ENCODE data around the gene ABHD15.

ABHD15 gene

GRCh38 chr17:29557085-29557738 lies 9.6 kb downstream of the ABHD15 start:
- no peak overlapping the region for H3K4me3 ChIP-seq (ENCODE audit: low read depth, low read length)
- no peak for TF ChIP-seq CTCF (IDR thresholded peaks at IDR 0.05; ENCODE audit: low read depth, low read length, missing control alignments)
- no peak for DNase-seq (ENCODE audit: low read depth)

DNA sequence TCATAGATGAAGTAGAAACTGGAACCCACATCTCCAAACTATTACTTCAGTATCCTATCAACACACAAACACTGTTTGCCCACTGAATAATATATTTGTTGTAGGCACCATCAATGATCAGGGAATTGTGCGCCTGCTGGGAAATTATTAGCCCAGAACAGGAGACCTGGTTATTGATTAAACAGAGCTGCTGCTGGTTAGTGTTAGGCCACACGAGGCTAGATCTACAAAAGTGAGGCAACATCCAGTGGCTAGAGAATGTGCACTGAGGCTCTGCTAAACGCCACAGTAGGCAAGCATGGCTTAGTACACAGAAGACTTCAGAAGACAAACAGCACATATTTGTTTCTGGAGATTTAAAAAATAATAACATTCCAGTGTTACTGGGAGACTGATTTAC lies 11.0 kb downstream of the ABHD15 start:
- no peak for TF ChIP-seq CTCF (IDR thresholded peaks at IDR 0.05; ENCODE audit: low read depth, low read length, missing control alignments)
- DNase-seq (ENCODE audit: low read depth), result no peak
- no peak overlapping the region for H3K4me3 ChIP-seq (ENCODE audit: low read depth, low read length)

DNA sequence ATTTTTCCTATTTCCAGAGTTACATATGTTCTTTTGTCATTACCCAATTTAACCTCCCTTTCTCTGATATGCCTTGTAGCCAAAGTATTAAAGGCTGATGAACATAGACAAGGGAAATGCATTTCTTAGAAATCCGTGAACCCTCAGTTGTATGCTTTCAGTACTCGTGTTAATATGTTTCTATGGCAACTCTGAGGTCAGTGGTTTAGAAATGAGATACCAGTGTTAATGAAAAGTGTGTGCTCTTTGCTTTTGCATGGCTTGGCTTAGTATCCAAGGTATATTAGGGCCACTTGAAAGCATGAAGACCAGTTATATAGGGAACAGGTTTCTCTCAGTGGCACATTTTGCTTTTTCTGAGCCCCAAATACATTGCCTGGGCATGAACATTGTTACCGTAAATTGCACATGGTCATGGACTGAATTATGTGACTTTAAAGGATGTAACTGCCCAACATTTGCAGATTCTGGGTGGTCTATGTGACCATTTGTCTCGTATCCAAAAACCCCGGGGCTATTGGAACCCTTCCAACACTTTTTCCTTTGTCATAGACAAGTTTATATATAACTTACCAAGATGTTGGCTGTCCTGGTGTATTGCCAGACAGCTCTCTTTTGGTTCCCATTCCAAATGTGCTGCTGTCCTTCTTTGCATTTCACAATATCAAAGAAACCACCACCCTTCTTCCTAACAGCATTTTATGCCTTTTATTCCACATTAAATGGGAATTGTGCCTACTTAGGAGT lies 17.5 kb downstream of the ABHD15 start:
- no peak for DNase-seq (ENCODE audit: low read depth)
- no peak for TF ChIP-seq CTCF (IDR thresholded peaks at IDR 0.05; ENCODE audit: low read depth, low read length, missing control alignments)
- H3K4me3 ChIP-seq (ENCODE audit: low read depth, low read length), result no peak overlapping the region

DNA sequence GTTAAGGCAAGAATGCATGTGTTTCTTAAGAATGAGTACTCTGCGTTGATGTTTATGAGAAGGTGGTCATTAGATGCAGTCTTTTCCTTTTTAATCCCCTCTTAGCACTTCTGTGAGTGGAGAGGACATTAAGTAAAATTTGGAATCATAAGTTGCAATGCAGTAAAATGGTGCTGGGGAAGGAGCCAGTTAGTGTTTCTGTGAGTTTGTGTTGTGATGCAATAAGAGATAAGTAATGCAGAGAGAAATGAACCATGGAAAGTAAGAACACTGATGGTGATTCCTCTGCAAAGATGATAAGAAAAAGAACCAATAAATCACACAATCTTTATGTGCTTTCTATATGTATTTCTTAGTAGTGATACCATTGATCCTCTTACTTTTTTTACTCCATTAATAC lies 20.0 kb downstream of the ABHD15 start:
- H3K4me3 ChIP-seq (ENCODE audit: low read depth, low read length), result no peak overlapping the region
- no peak for DNase-seq (ENCODE audit: low read depth)
- TF ChIP-seq CTCF (IDR thresholded peaks at IDR 0.05; ENCODE audit: low read depth, low read length, missing control alignments), result no peak

GRCh38 chr17:29546085-29546484 lies 20.8 kb downstream of the ABHD15 start:
- H3K4me3 ChIP-seq (ENCODE audit: low read depth, low read length), result no peak overlapping the region
- no peak for TF ChIP-seq CTCF (IDR thresholded peaks at IDR 0.05; ENCODE audit: low read depth, low read length, missing control alignments)
- DNase-seq (ENCODE audit: low read depth), result no peak

DNA sequence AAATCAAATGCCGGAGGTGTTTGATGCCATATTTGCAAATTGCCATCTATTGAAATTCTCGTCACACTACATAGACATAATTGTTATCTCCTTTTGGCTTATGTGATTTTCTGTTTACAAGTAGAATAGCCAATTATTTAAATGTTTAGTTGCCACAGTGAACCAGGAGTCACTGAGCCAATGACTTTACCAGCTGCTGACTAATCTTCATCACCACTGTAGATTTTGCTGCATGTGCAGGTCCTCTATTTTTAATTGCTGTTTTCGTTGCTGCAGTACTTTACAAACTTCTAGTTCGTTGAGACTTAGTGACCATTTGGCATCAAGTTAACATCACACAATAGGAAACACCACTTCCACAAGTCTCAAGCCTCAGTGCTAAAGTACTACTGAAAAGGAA lies 22.8 kb downstream of the ABHD15 start:
- DNase-seq (ENCODE audit: low read depth), result no peak
- no peak overlapping the region for H3K4me3 ChIP-seq (ENCODE audit: low read depth, low read length)
- no peak for TF ChIP-seq CTCF (IDR thresholded peaks at IDR 0.05; ENCODE audit: low read depth, low read length, missing control alignments)

DNA sequence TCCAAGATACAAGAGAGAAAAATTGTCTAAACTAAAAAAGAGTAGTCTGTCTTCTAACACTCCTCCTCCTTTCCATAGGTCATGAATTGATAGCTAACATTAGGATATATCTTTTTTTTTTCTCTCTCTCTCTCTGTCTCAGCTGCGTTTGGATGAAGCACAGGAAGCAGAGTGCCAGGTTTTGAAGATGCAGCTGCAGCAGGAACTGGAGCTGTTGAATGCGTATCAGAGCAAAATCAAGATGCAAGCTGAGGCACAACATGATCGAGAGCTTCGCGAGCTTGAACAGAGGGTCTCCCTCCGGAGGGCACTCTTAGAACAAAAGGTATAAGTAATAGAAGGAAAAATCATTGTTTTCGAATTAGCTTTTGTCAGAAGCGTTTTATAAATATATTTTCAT lies 32.9 kb downstream of the ABHD15 start:
- H3K4me3 ChIP-seq (ENCODE audit: low read depth, low read length), result no peak overlapping the region
- TF ChIP-seq CTCF (IDR thresholded peaks at IDR 0.05; ENCODE audit: low read depth, low read length, missing control alignments), result no peak

More for the DNA sequence above, 32.9 kb downstream of the ABHD15 start:
- no peak for DNase-seq (ENCODE audit: low read depth)
